Lower lobe of right lung (tissue), 2 donors: ENCODE data around the gene TMEM63B. TPM values are rescaled to one million over a fixed set of nuclear protein-coding genes. Genes with fewer than 3 reads are reported as not detected.

Experiments
- ATAC-seq, 2 donors: fragments of 200-7000 bp; cut with Tn5 transposase; one replicate each; pipeline ENCODE4 v1.9.1; 2020 to 2022; ENCODE audit warnings: mild to moderate bottlenecking in 2 of 2, moderate library complexity in 2 of 2
- DNase-seq: peaks from one replicate; pipeline ENCODE4 v3.0.0-alpha.2; 2020
- H3K27ac ChIP-seq: fragments of 200-600 bp; one replicate; pipeline ENCODE4 v1.8.0; 2022
- H3K27me3 ChIP-seq: fragments of 200-600 bp; one replicate; pipeline ENCODE4 v1.8.0; 2022; ENCODE audit warnings: low read depth
- H3K36me3 ChIP-seq: fragments of 200-600 bp; one replicate; pipeline ENCODE4 v1.8.0; 2022; ENCODE audit warnings: mild to moderate bottlenecking
- H3K4me1 ChIP-seq: fragments of 200-600 bp; one replicate; pipeline ENCODE4 v1.8.0; 2022
- H3K4me3 ChIP-seq: fragments of 200-600 bp; one replicate; pipeline ENCODE4 v1.8.0; 2022; ENCODE audit warnings: mild to moderate bottlenecking
- H3K9me3 ChIP-seq: fragments of 200-600 bp; one replicate; pipeline ENCODE4 v1.8.0; 2022
- intact Hi-C: fragments of 100-400 bp; cut with DNase I; formaldehyde crosslinking; loops from one replicate; pipeline ENCODE4 v1.11.0; 2022
- total RNA-seq: library from RNA; stranded (reverse); fragmentation: NEBNext Ultra II Directional; extraction: Animal tissue kit (Norgen Biotek cat#: 25700); gene quantifications from one replicate; pipeline ENCODE4 v1.2.1, GENCODE V29; 2021
- TF ChIP-seq, protein P1 (sequence below): fragments of 200-600 bp; IDR thresholded peaks from one replicate; pipeline ENCODE4 v1.8.0; 2022; ENCODE audit warnings: antibody characterized with exemption, mild to moderate bottlenecking
- donor health status: DM: no; HTN: yes; CAD: no; lungs with severe emphysema.

TMEM63B gene
- total RNA-seq, 1 donor from 2014 or later = 99.2 TPM

DNA sequence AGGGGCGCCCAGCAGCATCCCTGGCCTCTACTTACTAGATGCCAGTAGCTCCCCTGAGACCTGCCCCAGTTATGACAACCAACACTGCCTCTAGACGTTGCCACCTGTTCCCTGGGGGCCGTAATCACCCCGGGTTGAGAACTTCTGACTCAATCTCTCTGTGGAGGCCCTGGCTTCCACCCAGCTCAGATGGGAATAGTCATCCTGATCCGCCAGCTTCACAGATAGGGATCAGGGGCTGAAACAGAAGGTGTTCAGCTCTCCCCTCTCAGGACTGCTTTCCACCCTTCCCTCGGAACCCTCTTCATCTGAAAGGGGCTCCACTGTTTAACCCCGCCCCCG, 34.6 kb downstream of the TMEM63B start:
- no peak overlapping the region for H3K27ac ChIP-seq
- H3K4me3 ChIP-seq = no peak overlapping the region
- no peaks in the 10 kb centered on the region for H3K4me1 ChIP-seq
- H3K36me3 ChIP-seq = no peaks in the 10 kb centered on the region
- no peak for ATAC-seq
- no peaks in the 10 kb centered on the region for H3K27me3 ChIP-seq
- no peak for DNase-seq
- H3K9me3 ChIP-seq = no peaks in the 10 kb centered on the region
- intact Hi-C loops = no loop called here
- TF ChIP-seq, protein P1, sequence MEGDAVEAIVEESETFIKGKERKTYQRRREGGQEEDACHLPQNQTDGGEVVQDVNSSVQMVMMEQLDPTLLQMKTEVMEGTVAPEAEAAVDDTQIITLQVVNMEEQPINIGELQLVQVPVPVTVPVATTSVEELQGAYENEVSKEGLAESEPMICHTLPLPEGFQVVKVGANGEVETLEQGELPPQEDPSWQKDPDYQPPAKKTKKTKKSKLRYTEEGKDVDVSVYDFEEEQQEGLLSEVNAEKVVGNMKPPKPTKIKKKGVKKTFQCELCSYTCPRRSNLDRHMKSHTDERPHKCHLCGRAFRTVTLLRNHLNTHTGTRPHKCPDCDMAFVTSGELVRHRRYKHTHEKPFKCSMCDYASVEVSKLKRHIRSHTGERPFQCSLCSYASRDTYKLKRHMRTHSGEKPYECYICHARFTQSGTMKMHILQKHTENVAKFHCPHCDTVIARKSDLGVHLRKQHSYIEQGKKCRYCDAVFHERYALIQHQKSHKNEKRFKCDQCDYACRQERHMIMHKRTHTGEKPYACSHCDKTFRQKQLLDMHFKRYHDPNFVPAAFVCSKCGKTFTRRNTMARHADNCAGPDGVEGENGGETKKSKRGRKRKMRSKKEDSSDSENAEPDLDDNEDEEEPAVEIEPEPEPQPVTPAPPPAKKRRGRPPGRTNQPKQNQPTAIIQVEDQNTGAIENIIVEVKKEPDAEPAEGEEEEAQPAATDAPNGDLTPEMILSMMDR = no peak

DNA sequence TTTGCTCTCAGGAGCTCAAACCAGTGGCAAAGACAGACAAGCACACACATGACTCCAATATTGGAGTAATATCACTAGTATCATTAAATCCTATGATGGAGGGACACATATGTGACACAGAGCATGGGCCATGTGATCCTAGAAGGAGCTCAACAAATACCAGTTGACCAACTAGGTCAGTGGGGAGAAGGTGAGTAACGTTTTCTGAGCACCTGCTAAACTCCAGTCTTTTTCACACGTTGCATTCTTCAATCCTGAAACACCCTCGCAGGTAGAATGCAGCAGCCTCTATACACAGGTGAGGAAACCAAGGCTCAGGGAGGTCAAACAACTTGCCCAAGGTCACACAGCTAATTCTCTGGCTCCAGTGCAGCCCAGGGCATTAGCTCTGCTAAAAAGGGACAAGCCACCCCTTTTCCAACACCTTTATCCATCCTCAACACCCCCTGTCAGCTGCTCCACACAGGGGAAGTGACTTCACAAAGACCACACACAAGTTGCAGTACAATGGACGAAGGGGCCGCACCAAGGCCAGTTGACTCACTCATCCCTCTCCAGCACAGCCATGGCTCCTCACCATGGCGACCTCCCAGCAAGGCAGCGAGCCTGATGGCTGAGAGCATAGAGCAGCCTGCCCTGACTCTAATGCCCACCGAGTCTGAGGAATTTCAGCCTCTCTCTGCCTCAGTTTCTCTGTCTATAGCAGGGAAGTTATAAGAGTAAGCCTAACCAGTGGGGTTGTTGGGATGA, 35.7 kb downstream of the TMEM63B start:
- ATAC-seq = no peak
- no peaks in the 10 kb centered on the region for H3K36me3 ChIP-seq

GRCh38 chr6:44166116-44166515, 38.8 kb downstream of the TMEM63B start:
- DNase-seq = no peak
- no peaks in the 10 kb centered on the region for H3K36me3 ChIP-seq
- no peaks in the 10 kb centered on the region for H3K4me1 ChIP-seq
- no peak for ATAC-seq
- H3K9me3 ChIP-seq = no peaks in the 10 kb centered on the region
- TF ChIP-seq, protein P1 = no peak
- no peak overlapping the region for H3K4me3 ChIP-seq
- no peak overlapping the region for H3K27ac ChIP-seq
- no peaks in the 10 kb centered on the region for H3K27me3 ChIP-seq
- intact Hi-C loops = no loop called here

More for the DNA sequence above, 35.7 kb downstream of the TMEM63B start:
- intact Hi-C loops = no loop called here
- no peak for DNase-seq
- Histone ChIP-seq H3K9me3 (no peaks in the 10 kb centered on the region), H3K4me3 (no peak overlapping the region), H3K27me3 (no peaks in the 10 kb centered on the region), H3K4me1 (no peaks in the 10 kb centered on the region), H3K27ac (no peak overlapping the region)
- TF ChIP-seq, protein P1 = no peak

GRCh38 chr6:44166591-44167184, 39.3 kb downstream of the TMEM63B start:
- TF ChIP-seq, protein P1 = no peak
- no peak overlapping the region for H3K27ac ChIP-seq
- no peaks in the 10 kb centered on the region for H3K36me3 ChIP-seq
- H3K9me3 ChIP-seq = no peaks in the 10 kb centered on the region
- no peak overlapping the region for H3K4me3 ChIP-seq
- no peak for DNase-seq
- intact Hi-C loops = no loop called here
- no peaks in the 10 kb centered on the region for H3K4me1 ChIP-seq
- no peak for ATAC-seq
- H3K27me3 ChIP-seq = no peaks in the 10 kb centered on the region

DNA sequence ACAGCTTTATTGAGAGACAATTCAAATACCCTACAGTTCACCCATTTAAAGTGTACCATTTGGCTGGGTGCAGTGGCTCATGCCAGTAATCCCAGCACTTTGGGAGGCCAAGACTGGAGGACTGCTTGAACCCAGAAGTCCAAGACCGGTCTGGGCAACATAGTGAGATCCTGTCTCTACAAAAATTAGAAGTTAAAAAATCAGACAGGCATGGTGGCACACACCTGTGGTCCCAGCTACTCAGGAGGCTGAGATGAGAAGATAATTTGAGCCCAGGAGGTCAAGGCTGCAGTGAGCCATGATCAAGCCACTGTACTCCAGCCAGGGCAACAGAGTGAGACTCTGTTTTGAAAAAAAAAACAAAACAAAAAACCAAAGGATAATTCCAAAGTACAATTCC, 40.2 kb downstream of the TMEM63B start:
- Histone ChIP-seq H3K9me3 (no peaks in the 10 kb centered on the region), H3K4me3 (no peak overlapping the region), H3K36me3 (no peaks in the 10 kb centered on the region), H3K27ac (no peak overlapping the region), H3K4me1 (no peaks in the 10 kb centered on the region), H3K27me3 (no peaks in the 10 kb centered on the region)
- TF ChIP-seq, protein P1 = no peak
- DNase-seq (no peak), ATAC-seq (no peak)
- intact Hi-C loops = no loop called here
